Upper lobe of right lung (tissue), 1 donor: Measurements from ENCODE around the gene FBXO34. TPM values are rescaled to one million over a fixed set of nuclear protein-coding genes. Genes with fewer than 3 reads are reported as not detected.
"Not testable (repeated sequence)": the region's sequence is repeated elsewhere in the genome, so short reads cannot be mapped to it uniquely, and the experiment has no call there.

Experiments
- ATAC-seq: fragments of 200-7000 bp; cut with Tn5 transposase; one replicate; pipeline ENCODE4 v1.9.1; 2020; ENCODE audit warnings: mild to moderate bottlenecking, moderate library complexity
- DNase-seq: peaks from one replicate; pipeline ENCODE4 v3.0.0-alpha.2; 2020
- H3K27ac ChIP-seq: fragments of 200-600 bp; one replicate; pipeline ENCODE4 v1.8.0; 2022
- H3K27me3 ChIP-seq: fragments of 200-600 bp; one replicate; pipeline ENCODE4 v1.8.0; 2022; ENCODE audit warnings: mild to moderate bottlenecking
- H3K36me3 ChIP-seq: fragments of 200-600 bp; one replicate; pipeline ENCODE4 v1.8.0; 2022
- H3K4me1 ChIP-seq: fragments of 200-600 bp; one replicate; pipeline ENCODE4 v1.8.0; 2022
- H3K4me3 ChIP-seq: fragments of 200-600 bp; one replicate; pipeline ENCODE4 v1.8.0; 2022; ENCODE audit warnings: mild to moderate bottlenecking
- H3K9me3 ChIP-seq: fragments of 200-600 bp; one replicate; pipeline ENCODE4 v1.8.0; 2022
- intact Hi-C: fragments of 100-400 bp; cut with DNase I; formaldehyde crosslinking; loops from one replicate; pipeline ENCODE4 v1.11.0; 2022
- total RNA-seq: library from RNA; stranded (reverse); fragmentation: NEBNext Ultra II Directional; extraction: Animal tissue kit (Norgen Biotek cat#: 25700); gene quantifications from one replicate; pipeline ENCODE4 v1.2.1, GENCODE V29; 2021
- TF ChIP-seq, protein P1 (sequence below): fragments of 200-600 bp; IDR thresholded peaks from one replicate; pipeline ENCODE4 v1.8.0; 2022; ENCODE audit warnings: antibody characterized with exemption
- donor health status: DM: no; HTN: yes; CAD: no; lungs with severe emphysema.

FBXO34 gene
- total RNA-seq, 1 donor from 2014 or later: 29.2 TPM

DNA sequence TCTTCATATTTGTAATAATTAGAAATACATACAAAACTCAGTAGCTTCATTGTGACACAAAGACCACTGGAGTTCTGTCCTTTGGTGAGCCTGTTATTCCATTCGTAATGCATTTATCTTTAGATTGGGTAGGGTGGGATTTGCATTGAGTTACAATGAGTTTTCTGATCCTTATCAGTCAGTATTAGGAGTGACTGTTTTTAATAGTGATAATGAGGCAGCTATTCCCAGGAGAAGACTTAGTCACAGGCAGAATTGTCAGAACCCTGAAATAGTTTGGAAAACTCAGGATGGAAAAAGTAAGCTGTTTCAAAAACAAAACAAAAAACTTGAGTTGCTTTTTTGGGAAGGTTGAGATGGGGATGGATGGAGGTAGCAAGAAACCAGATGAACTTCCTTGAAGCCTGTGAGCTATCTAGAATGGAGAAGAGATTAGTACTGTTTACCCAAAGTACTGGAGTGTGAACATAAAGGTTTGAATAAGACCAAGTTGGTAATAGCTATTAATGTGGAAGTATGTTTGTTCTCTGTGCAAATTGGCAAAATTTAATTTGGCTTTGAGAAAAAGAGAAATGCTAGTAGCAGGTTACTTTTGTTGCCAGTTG lies 38.6 kb downstream of the FBXO34 start:
- intact Hi-C loops: no loop called here
- Histone ChIP-seq H3K36me3 (no peaks in the 10 kb centered on the region), H3K27ac (no peak overlapping the region), H3K9me3 (peaks cover 10% of the 10 kb centered on the region), H3K4me3 (no peak overlapping the region), H3K27me3 (no peaks in the 10 kb centered on the region), H3K4me1 (peaks cover 22% of the 10 kb centered on the region)
- no peak for DNase-seq
- peak; percentile 30 for ATAC-seq
- TF ChIP-seq, protein P1, sequence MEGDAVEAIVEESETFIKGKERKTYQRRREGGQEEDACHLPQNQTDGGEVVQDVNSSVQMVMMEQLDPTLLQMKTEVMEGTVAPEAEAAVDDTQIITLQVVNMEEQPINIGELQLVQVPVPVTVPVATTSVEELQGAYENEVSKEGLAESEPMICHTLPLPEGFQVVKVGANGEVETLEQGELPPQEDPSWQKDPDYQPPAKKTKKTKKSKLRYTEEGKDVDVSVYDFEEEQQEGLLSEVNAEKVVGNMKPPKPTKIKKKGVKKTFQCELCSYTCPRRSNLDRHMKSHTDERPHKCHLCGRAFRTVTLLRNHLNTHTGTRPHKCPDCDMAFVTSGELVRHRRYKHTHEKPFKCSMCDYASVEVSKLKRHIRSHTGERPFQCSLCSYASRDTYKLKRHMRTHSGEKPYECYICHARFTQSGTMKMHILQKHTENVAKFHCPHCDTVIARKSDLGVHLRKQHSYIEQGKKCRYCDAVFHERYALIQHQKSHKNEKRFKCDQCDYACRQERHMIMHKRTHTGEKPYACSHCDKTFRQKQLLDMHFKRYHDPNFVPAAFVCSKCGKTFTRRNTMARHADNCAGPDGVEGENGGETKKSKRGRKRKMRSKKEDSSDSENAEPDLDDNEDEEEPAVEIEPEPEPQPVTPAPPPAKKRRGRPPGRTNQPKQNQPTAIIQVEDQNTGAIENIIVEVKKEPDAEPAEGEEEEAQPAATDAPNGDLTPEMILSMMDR: no peak

DNA sequence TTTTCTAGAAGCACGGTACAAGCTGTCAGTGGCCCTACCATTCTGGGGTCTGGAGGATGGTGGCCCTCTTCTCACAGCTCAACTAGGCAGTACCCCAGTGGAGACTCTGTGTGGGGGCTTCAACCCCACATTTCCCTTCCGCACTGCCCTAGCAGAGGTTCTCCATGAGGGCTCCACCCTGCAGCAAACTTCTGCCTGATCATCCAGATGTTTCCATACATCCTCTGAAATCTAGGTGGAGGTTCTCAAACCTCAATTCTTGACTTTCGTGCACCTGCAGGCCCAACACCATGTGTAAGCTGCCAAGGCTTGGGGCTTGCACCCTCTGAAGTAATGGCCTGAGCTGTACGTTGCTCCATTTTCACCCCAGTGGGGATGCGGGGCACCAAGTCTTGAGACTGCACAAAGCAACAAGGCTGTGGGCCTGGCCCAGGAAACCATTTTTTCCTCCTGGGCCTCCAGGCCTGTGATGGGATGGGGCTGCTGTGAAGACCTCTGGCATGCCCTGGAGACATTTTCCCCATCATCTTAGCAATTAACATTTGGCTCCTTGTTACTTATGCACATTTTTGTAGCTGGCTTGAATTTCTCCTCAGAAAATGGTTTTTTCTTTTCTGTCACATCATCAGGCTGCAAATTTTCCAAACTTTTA lies 41.3 kb downstream of the FBXO34 start:
- DNase-seq, H3K36me3 ChIP-seq, ATAC-seq, H3K4me3 ChIP-seq, H3K9me3 ChIP-seq, H3K27ac ChIP-seq, H3K27me3 ChIP-seq, intact Hi-C loops: not testable (repeated sequence)
- H3K4me1 ChIP-seq: peaks cover 16% of the 10 kb centered on the region

DNA sequence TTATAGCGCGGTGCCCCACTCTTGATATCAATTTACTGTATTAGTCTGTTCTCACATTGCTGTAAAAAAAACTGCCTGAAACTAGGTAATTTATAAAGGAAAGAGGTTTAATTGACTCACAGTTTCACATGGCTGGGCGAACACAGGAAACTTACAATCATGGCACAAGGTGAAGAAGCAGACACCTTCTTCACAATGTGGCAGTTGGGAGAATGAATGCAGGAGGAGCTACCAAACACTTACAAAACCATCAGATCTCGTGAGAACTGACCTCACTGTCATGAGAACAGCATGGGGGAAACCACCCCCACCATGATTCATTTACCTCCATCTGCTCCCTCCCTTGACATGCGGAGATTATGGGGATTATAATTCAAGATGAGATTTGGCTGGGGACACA lies 42.3 kb downstream of the FBXO34 start:
- Histone ChIP-seq H3K9me3 (peaks cover 10% of the 10 kb centered on the region), H3K4me1 (peaks cover 14% of the 10 kb centered on the region), H3K36me3 (peaks cover 12% of the 10 kb centered on the region), H3K27ac (no peak overlapping the region), H3K27me3 (no peaks in the 10 kb centered on the region), H3K4me3 (no peak overlapping the region)
- DNase-seq (no peak), ATAC-seq (no peak)
- intact Hi-C loops: no loop called here
- TF ChIP-seq, protein P1: no peak

DNA sequence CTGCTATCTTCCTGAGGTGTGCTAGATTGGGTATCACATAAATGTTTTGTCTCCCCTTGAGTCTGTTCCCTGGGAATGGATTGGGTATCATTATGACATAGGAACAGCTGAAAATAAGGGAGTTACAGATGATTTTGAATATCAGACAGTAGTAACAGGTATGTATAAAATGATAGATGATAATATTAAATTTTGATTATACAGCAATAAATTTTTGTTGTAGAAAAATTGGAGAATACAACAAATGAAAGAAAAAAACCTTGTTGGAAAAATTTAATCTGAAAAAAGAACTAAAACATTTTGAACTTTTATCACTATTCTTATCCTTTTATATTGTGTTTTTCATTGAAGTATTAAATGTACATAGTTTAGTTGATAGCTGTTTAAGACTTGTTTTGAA lies 43.2 kb downstream of the FBXO34 start:
- Histone ChIP-seq H3K9me3 (peaks cover 10% of the 10 kb centered on the region), H3K4me1 (peaks cover 13% of the 10 kb centered on the region), H3K27me3 (no peaks in the 10 kb centered on the region), H3K27ac (no peak overlapping the region), H3K36me3 (peaks cover 17% of the 10 kb centered on the region), H3K4me3 (no peak overlapping the region)
- DNase-seq (no peak), ATAC-seq (no peak)
- TF ChIP-seq, protein P1: no peak
- intact Hi-C loops: no loop called here

DNA sequence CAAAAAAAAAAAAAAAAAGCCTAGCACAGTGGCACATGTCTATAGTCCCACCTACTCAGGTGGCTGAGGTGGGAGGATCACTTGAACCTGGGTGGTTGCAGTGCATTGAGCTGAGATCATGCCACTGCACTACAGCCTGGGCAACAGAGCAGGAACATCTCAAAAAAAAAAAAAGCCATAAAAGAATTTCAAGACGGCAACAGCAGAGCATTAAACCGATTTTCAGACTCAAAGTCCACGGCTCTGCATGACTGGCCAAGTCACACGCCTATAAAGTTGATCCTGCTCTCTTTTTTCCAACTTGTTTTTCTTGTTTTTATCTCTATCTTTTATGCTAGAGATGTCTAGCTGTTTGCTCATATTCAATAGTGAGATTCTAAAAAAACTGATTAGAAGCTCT lies 45.3 kb downstream of the FBXO34 start:
- TF ChIP-seq, protein P1: no peak
- H3K27me3 ChIP-seq: no peaks in the 10 kb centered on the region

DNA sequence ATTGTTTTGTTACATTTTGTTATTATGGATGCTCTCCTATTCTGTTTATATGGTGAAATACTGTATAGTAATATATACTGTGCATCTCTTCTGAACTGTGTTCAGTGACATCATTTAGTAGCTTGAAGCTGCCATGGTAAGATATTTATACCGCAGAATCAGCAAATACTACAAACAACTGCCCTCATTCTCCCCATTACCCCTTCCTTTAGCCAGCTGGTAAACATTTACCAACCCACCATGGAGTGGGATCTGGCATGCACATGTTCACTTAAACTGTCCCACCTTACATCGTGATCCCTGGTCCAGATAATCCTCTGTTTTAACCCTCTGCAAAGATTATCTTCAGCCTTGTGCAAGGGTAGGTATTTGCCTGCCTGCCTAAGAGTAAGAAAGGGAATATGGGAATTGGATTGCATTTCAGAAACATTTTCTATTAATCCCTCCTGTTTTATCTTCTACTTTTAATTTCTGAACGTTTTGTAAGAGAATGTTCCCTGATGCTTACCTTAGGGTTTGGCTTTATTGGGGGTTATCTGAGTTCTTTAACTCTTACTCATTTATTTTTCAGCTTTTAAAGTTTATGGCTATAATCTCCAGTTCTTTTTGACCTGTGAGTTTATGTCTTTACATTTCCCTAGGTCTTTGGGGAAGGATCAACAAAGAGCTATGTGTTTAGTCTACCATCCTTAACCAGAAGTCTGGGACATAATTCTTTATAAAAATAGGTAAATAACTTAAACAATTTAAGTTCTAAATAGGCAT lies 46.5 kb downstream of the FBXO34 start:
- intact Hi-C loops: no loop called here
- Histone ChIP-seq H3K36me3 (peaks cover 17% of the 10 kb centered on the region), H3K4me1 (no peaks in the 10 kb centered on the region), H3K9me3 (peaks cover 2% of the 10 kb centered on the region), H3K4me3 (no peak overlapping the region), H3K27me3 (no peaks in the 10 kb centered on the region), H3K27ac (no peak overlapping the region)
- TF ChIP-seq, protein P1: no peak
- ATAC-seq: no peak
- no peak for DNase-seq

More for the DNA sequence above, 45.3 kb downstream of the FBXO34 start:
- peaks cover 10% of the 10 kb centered on the region for H3K9me3 ChIP-seq
- H3K4me3 ChIP-seq: no peak overlapping the region
- DNase-seq (no peak), ATAC-seq (no peak)
- no peaks in the 10 kb centered on the region for H3K4me1 ChIP-seq
- peaks cover 17% of the 10 kb centered on the region for H3K36me3 ChIP-seq
- no peak overlapping the region for H3K27ac ChIP-seq
- intact Hi-C loops: no loop called here
